GM18951 (cell line): ENCODE results near the gene OR52D1.

Source experiments
- POLR2A ChIP-seq: IDR thresholded peaks from 4 replicates; pipeline ENCODE4 v1.6.1; 2011; ENCODE audit warnings: mild to moderate bottlenecking; ENCODE audit not compliant: insufficient read length, insufficient read depth; ENCODE audit errors: extremely low read depth
- in situ Hi-C: fragments of 300-500 bp; cut with MboI; formaldehyde crosslinking; loops from one replicate; pipeline ENCODE4 v1.12.0; 2022; ENCODE audit warnings: low sequenced_read_pairs, mixed read lengths, inconsistent platforms; ENCODE audit not compliant: unreplicated experiment

Gene OR52D1

GRCh38 chr11:5489576-5490357 is 1.3 kb downstream of the OR52D1 start:
- TF ChIP-seq POLR2A = no peak
- in situ Hi-C loops = no loop called here

GRCh38 chr11:5499671-5500070 is 11.2 kb downstream of the OR52D1 start:
- TF ChIP-seq POLR2A = no peak
- in situ Hi-C loops = no loop called here

GRCh38 chr11:5500393-5500801 is 11.9 kb downstream of the OR52D1 start:
- in situ Hi-C loops = no loop called here
- no peak for TF ChIP-seq POLR2A

DNA sequence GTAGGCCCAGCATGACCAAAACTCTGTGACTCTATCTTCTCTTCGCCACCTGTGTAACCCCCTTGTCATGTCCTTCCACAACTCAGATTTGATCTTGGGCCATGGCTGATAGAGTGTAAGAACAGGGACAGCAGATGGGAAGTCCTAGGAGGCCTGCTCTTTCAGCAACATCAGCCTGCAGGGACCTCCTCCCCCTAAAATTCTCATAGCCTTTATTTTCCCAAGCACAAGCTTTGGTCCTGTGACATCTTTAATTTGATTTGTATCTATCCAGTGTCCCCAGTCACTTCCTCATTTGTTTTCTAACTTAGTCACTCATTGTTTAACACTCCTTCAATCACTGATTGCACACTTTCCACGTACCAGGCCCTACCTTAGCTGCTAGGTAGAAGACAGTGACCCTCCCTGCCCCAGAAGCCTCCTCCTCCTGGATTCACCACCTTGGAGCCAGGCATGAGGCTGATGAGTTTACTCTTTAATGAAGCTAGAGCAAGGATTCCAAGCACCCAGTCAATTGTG is 16.0 kb downstream of the OR52D1 start:
- in situ Hi-C loops = no loop called here
- TF ChIP-seq POLR2A = no peak

- in situ Hi-C loops = no loop called here
Measured at GRCh38 chr11:5505363-5506048, 17.0 kb downstream of the OR52D1 start.

DNA sequence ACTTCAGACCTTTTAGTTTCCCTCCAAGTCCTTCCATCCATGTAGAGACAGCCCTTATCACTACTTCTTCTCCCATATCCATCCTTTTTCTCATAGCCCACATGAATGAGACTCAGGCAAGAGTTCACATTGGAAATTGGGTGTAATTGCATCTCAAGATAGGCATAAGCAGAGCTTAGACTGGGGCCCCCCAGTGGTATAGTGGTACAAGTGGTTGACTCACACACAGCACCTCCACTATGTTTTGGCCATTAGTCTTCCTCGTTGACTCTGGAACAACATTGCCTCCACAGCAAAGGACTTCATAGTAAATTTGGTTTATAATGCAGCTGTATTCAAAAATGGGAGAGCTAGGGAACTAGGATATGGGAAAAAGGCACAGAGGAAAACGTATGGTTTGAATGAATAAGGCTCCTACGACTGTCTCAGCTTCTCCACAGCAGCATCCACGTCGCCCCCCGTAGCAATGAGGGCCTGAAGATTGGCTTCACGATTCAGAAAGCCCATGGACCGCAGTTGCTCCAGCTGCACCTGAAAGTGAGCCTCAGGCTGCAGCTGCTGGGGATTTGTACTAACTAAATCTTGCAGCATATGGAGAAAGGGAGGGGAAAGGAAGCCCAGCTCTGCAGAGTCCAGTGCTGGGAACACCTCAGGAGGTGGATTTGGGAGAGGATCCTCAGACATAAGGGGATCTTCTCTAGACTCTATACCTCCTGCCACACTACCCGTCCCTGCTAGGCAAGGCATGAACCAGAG is 18.9 kb downstream of the OR52D1 start:
- in situ Hi-C loops = no loop called here
- TF ChIP-seq POLR2A = no peak

More at GRCh38 chr11:5505363-5506048, 17.0 kb downstream of the OR52D1 start:
- no peak for TF ChIP-seq POLR2A

DNA sequence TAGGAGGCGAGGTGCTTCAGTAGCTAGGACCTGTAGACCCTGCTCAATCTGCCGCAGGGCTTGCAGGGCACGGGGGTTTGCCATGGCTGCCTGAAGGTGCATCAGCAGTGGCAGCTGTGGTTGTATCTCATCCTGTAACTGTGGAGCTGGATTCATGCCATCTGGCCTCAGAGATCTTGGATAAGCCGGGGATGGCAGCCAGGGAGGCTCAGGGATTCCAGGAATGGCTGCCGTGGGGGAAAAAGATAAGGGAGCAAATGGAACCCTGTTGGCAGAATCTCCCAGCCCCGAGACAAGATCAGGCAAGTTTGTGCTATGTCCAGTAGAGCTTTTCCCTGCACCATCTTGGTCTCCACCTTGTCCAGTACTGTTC is 19.4 kb downstream of the OR52D1 start:
- in situ Hi-C loops = no loop called here
- TF ChIP-seq POLR2A = no peak

DNA sequence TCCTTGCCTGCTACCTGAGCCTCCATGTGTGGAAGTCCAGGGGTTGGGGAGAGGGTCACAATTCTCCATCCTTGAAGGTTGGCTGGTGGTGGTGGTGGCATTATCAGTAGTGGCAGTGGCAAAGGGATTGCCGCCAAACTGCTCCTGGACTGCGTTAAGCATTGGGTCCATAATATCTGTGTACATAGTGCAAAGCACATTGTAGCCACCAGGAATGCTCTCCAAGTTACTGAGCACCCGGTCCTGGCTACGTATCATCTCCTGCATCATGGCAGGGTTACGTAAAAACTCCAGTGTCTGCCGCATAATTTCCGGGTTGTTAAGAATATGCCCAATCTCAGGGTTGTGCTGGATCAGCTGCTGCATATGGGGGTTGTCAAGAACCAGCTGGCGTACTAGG is 20.1 kb downstream of the OR52D1 start:
- no peak for TF ChIP-seq POLR2A
- in situ Hi-C loops = no loop called here

- in situ Hi-C loops = no loop called here
- TF ChIP-seq POLR2A = no peak
Measured at GRCh38 chr11:5509803-5510202, 21.3 kb downstream of the OR52D1 start, which contains the start of gene UBQLN3. TSS of gene UBQLN3 (minus strand) at chr11:5509957. CDS start at chr11:5509558, 399 bp downstream.

DNA sequence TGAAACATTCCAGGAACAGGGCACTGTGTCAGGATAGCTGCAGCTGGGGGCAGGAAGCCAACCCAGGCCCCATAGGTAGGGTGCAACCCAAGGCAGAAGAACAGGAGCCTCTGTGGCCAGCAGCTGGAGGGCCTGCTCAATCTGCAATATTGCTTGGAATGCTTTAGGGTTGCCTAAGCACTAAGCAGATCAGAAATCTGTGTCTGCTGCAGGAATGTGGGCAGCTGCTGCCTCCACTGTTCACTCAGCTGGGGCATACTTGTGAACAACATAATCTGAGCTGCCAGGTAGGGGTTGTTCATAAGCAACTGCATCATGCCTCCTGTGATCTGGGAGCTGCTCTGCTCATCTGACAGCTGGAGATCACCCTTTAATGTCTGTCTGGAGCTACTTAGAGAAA is 26.4 kb downstream of the OR52D1 start:
- in situ Hi-C loops = no loop called here
- no peak for TF ChIP-seq POLR2A

DNA sequence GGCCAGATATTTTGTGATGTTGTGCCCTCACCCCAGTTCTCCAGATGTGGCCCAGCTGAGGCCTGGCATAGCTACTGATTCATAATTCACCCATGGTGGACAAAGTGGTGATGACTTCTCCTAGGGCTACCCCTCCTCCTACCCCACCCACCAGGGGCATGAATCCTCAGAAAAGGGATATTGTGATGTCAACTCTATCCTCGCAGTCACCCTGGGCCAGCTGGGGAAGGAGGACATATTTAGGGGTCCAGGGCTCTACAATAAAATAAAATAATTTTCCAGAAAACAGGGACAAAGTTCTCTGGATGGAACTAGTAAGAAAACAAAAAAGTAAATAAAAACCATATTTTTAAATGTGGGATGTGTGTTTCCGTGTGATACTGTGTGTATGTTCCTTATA is 28.1 kb downstream of the OR52D1 start, which contains the start of gene UBQLNL:
Gene UBQLNL (minus strand): TSS at position 101 of the 400 bp plus-strand sequence. CDS start 258 bp downstream, outside the sequence.
- in situ Hi-C loops = no loop called here
- TF ChIP-seq POLR2A = no peak

DNA sequence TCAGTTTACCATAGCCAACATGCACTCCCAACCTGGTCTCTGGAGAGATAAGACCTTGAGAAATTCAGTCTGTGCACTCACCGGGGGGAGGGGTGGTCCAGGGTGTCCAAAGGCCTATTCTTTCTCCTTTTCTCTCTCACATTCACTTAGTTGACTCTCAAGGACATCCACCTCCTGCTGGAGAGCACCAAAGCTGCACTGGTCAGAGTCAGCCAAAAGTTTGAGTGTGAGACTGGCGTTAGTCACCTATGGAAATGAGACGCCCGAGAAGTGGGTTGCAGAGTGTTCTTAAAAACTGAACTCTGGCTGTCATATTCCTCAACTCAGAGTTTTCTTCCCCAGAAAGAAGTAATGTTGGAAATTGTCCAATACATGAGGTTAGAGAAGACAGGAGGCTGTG is 33.1 kb downstream of the OR52D1 start:
- TF ChIP-seq POLR2A = no peak
- in situ Hi-C loops = no loop called here

DNA sequence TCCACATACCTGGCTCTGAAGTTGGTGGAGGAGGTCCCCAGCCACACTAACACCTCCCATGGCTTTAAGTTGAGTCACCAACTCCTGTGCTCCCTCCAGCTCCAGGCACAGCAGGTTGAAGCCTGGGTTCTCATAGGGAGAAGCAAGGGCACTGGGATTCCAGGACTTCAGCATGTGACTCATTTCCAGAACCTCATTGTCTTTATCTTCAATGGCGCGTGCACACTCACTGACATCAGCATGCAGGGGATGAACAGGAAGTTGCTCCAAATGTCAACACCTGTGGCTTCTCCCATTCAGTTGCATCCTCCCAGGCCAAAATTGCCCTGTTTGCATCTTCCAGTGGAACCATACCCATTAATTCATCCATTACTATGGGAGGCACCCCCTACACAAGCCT is 33.8 kb downstream of the OR52D1 start:
- no peak for TF ChIP-seq POLR2A
- in situ Hi-C loops = no loop called here
